NB4 (cell line): ENCODE results near the gene COL5A2.

Experiments used
- DNase-seq: peaks from one replicate; pipeline ENCODE4 v3.0.0; 2010; ENCODE audit warnings: low read depth
- H3K4me3 ChIP-seq: one replicate; pipeline ENCODE4 v1.5.1; 2011; ENCODE audit warnings: mild to moderate bottlenecking, low read depth, low read length, moderate library complexity
- MYC ChIP-seq: IDR thresholded peaks from 2 replicates; pipeline ENCODE4 v1.6.1; 2011; ENCODE audit warnings: low read depth, low read length
- POLR2A ChIP-seq: IDR thresholded peaks from 2 replicates; pipeline ENCODE4 v1.6.1; 2011; ENCODE audit warnings: mild to moderate bottlenecking; ENCODE audit not compliant: insufficient read length; ENCODE audit errors: extremely low read depth
- TF ChIP-seq, protein P1 (sequence below): IDR thresholded peaks from one replicate; pipeline ENCODE4 v1.5.1; 2012; ENCODE audit warnings: low read depth, low read length
- TF ChIP-seq, protein P2 (sequence below): IDR thresholded peaks from 2 replicates; pipeline ENCODE4 v1.6.1; 2011; ENCODE audit warnings: low read depth, low read length

Gene COL5A2

GRCh38 chr2:188993247-188993646 lies 186.3 kb downstream of the COL5A2 start:
- DNase-seq, result no peak
- no peak for TF ChIP-seq POLR2A
- no peak for TF ChIP-seq MYC
- TF ChIP-seq, protein P1, sequence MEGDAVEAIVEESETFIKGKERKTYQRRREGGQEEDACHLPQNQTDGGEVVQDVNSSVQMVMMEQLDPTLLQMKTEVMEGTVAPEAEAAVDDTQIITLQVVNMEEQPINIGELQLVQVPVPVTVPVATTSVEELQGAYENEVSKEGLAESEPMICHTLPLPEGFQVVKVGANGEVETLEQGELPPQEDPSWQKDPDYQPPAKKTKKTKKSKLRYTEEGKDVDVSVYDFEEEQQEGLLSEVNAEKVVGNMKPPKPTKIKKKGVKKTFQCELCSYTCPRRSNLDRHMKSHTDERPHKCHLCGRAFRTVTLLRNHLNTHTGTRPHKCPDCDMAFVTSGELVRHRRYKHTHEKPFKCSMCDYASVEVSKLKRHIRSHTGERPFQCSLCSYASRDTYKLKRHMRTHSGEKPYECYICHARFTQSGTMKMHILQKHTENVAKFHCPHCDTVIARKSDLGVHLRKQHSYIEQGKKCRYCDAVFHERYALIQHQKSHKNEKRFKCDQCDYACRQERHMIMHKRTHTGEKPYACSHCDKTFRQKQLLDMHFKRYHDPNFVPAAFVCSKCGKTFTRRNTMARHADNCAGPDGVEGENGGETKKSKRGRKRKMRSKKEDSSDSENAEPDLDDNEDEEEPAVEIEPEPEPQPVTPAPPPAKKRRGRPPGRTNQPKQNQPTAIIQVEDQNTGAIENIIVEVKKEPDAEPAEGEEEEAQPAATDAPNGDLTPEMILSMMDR, result no peak
- TF ChIP-seq, protein P2, sequence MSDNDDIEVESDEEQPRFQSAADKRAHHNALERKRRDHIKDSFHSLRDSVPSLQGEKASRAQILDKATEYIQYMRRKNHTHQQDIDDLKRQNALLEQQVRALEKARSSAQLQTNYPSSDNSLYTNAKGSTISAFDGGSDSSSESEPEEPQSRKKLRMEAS, result no peak
- H3K4me3 ChIP-seq, result no peak overlapping the region

DNA sequence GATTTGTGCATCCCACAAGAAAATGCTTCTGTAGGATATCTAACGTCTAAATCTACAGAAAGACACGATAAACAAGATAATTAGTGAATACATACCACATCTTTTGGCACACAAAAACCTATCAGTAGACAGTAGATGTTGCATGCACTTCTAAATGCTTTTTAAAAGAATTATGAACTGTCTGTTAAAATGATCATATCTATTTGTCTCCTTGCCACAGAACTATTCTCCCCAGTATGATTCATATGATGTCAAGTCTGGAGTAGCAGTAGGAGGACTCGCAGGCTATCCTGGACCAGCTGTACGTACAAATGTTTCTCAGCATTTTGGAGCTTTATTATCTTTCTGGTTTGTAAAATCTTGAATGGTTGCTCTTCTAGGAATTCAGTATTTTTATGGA lies 192.7 kb downstream of the COL5A2 start:
- no peak overlapping the region for H3K4me3 ChIP-seq
- no peak for DNase-seq

DNA sequence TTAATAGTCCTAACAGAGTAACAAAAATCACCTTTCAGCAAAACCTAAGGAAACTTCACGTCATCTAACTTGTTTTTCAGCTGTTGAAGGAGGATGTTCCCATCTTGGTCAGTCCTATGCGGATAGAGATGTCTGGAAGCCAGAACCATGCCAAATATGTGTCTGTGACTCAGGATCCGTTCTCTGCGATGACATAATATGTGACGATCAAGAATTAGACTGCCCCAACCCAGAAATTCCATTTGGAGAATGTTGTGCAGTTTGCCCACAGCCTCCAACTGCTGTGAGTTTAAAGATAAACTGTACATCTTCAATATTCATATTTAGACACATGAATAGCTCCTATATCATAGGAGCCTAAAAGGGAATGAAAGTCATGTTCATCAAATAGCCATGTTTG lies 194.9 kb downstream of the COL5A2 start:
- no peak for DNase-seq
- no peak overlapping the region for H3K4me3 ChIP-seq
- TF ChIP-seq, protein P1, result no peak
- TF ChIP-seq POLR2A (no peak), MYC (no peak)
- TF ChIP-seq, protein P2, result no peak

More for the DNA sequence above, 192.7 kb downstream of the COL5A2 start:
- TF ChIP-seq, protein P1, result no peak
- no peak for TF ChIP-seq POLR2A
- TF ChIP-seq MYC, result no peak
- TF ChIP-seq, protein P2, result no peak

DNA sequence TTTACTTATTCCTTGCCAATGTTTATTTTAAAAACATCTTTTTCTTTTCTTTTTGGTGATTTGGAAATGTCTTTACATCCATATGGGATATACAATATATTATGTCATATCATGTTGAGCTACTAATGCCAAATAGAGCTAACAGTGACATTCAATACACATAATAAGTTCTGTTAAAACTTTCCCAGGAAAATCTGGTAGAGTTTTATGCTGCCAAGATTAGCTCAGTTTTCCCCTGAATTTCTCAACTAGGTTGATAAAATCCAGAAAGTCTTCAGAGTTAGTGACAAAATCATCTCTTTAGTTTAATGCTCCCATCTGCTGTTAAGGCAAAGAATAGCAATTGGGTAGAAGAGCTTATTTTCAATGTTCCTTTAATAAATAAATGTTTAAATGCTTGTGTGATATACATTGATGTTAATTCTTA lies 195.5 kb downstream of the COL5A2 start:
- no peak for DNase-seq
- TF ChIP-seq, protein P1, result no peak
- no peak for TF ChIP-seq POLR2A
- TF ChIP-seq MYC, result no peak
- TF ChIP-seq, protein P2, result no peak

DNA sequence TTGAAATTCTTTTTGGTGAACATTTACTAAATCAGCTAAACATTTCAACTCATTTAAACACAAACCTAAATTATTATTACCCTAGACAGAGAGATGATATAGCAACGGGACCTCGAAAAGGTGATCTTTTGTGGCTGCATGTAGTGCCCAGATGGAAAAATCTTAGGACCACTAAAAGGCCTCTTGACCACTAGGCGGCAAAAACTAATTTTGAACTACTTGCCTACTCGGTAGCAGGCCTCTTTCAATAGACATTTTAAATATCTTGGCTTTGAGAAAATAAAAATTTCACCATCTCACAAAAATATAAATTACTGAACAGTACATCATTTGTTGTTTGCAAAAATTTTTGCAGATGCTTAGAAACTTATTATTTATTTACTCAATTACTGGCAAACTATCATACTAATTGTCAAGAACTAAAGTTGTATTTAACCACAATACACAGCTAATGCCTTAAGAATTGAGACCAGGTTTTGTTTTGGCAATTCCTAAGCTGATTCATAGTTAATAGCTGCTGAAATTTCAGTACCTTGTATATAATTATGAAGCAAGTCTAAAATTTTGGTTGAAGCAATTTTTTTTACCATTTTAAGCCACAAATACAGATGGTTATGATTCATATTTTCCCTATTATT lies 196.0 kb downstream of the COL5A2 start:
- no peak for DNase-seq
- TF ChIP-seq, protein P1, result peak; percentile 9
- TF ChIP-seq MYC, result no peak
- H3K4me3 ChIP-seq, result no peak overlapping the region

More for the DNA sequence above, 195.5 kb downstream of the COL5A2 start:
- no peak overlapping the region for H3K4me3 ChIP-seq
